GM12801 (cell line): Measurements from ENCODE around the gene SNED1.

Experiments used
- CTCF ChIP-seq: IDR thresholded peaks from one replicate; pipeline ENCODE4 v1.5.1; 2011; ENCODE audit warnings: control low read depth; ENCODE audit not compliant: insufficient read length; ENCODE audit errors: extremely low read depth

SNED1 gene

GRCh38 chr2:241126771-241127202, 128.4 kb downstream of the SNED1 start:
- no peak for TF ChIP-seq CTCF

GRCh38 chr2:241128266-241128665, 129.8 kb downstream of the SNED1 start:
- TF ChIP-seq CTCF: no peak

- TF ChIP-seq CTCF: no peak
These were observed 130.9 kb downstream of the SNED1 start for GRCh38 chr2:241129086-241129871.

- TF ChIP-seq CTCF: no peak
These were observed 131.9 kb downstream of the SNED1 start for GRCh38 chr2:241130316-241130715.

GRCh38 chr2:241131531-241131930, 133.1 kb downstream of the SNED1 start:
- no peak for TF ChIP-seq CTCF

- no peak for TF ChIP-seq CTCF
These were observed 134.4 kb downstream of the SNED1 start for GRCh38 chr2:241132538-241133435.

GRCh38 chr2:241133436-241133820, 135.0 kb downstream of the SNED1 start:
- no peak for TF ChIP-seq CTCF
